ENCODE results near the gene SV2C. TPM values are rescaled to one million over a fixed set of nuclear protein-coding genes. Genes with fewer than 3 reads are reported as not detected.

SV2C gene
- total RNA-seq, 1 donor from 2014 or later, result 17.8 TPM

DNA sequence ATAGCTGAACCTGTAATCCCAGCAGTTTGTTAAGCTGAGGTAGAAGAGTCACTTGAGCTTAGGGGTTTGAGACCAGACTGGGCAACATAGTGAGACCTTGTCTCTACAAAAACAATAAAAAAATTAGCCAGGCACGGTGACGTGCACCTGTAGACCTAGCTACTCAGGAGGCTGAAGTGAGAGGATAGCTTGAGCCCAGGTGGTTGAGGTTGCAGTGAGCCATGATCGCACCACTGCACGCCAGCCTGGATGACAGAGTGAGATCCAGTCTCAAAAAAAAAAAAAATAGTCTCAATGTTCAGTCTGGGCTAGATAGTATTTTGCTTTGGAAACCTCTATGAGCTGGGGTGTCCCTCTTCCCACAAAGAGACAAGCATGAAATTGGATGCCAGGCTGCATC is 268.0 kb downstream of the SV2C start:
- Mint-ChIP-seq H3K36me3 (ENCODE audit: unreplicated experiment) (no peaks in the 10 kb centered on the region), H3K27ac (ENCODE audit: unreplicated experiment) (no peak overlapping the region), H3K4me1 (ENCODE audit: low read depth, unreplicated experiment) (no peaks in the 10 kb centered on the region), H3K27me3 (ENCODE audit: unreplicated experiment) (peaks cover 2% of the 10 kb centered on the region), H3K9me3 (ENCODE audit: unreplicated experiment) (no peaks in the 10 kb centered on the region), H3K4me3 (ENCODE audit: unreplicated experiment) (no peak overlapping the region)
- TF ChIP-seq, protein P1, sequence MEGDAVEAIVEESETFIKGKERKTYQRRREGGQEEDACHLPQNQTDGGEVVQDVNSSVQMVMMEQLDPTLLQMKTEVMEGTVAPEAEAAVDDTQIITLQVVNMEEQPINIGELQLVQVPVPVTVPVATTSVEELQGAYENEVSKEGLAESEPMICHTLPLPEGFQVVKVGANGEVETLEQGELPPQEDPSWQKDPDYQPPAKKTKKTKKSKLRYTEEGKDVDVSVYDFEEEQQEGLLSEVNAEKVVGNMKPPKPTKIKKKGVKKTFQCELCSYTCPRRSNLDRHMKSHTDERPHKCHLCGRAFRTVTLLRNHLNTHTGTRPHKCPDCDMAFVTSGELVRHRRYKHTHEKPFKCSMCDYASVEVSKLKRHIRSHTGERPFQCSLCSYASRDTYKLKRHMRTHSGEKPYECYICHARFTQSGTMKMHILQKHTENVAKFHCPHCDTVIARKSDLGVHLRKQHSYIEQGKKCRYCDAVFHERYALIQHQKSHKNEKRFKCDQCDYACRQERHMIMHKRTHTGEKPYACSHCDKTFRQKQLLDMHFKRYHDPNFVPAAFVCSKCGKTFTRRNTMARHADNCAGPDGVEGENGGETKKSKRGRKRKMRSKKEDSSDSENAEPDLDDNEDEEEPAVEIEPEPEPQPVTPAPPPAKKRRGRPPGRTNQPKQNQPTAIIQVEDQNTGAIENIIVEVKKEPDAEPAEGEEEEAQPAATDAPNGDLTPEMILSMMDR (IDR thresholded peaks at IDR 0.05; ENCODE audit: partially characterized antibody, unreplicated experiment), result no peak
- DNase-seq, result no peak

DNA sequence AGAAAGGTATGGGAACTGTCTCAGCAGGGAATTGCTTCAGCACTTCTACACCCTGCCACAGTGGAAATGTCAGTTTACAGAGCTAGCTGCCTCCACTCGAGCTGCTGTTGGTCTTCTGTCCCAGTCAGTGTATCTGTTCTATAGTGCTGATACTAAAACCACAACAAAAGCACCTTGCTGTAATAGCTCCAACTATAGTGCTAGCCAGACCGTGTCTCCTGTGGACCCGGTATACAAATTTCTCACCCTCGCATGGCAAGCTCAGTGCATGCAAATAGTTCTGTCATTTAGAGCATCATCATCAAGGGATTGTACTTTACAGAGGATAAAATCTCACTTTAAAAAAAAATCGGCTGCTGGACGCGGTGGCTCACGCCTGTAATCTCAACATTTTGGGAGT is 268.4 kb downstream of the SV2C start:
- DNase-seq, result no peak
- H3K36me3 Mint-ChIP-seq (ENCODE audit: unreplicated experiment), result no peaks in the 10 kb centered on the region
- TF ChIP-seq, protein P1 (IDR thresholded peaks at IDR 0.05; ENCODE audit: partially characterized antibody, unreplicated experiment), result no peak
- no peaks in the 10 kb centered on the region for H3K4me1 Mint-ChIP-seq (ENCODE audit: low read depth, unreplicated experiment)
- no peaks in the 10 kb centered on the region for H3K9me3 Mint-ChIP-seq (ENCODE audit: unreplicated experiment)
- H3K27me3 Mint-ChIP-seq (ENCODE audit: unreplicated experiment), result peaks cover 2% of the 10 kb centered on the region
- no peak overlapping the region for H3K4me3 Mint-ChIP-seq (ENCODE audit: unreplicated experiment)
- H3K27ac Mint-ChIP-seq (ENCODE audit: unreplicated experiment), result no peak overlapping the region

DNA sequence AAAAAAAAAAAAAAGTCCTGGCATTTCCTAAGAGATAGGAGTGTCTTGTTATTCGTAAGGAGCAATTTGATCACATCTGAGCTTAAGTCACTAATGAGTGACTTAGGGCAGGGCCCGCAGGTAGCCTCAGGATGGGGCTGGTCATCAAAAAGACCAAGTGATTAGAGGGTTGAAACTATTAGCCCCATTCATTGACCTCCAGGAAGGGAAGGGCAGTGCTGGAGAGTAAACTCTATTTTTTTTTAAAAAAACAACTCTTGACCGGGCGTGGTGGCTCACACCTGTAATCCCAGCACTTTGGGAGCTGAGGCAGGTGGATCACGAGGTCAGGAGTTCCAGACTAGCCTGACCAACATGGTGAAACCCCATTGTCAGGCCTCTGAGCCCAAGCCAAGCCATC is 273.7 kb downstream of the SV2C start:
- no peak for DNase-seq
- H3K27ac Mint-ChIP-seq (ENCODE audit: unreplicated experiment), result no peak overlapping the region
- no peaks in the 10 kb centered on the region for H3K4me1 Mint-ChIP-seq (ENCODE audit: low read depth, unreplicated experiment)
- H3K27me3 Mint-ChIP-seq (ENCODE audit: unreplicated experiment), result no peaks in the 10 kb centered on the region
- no peak overlapping the region for H3K4me3 Mint-ChIP-seq (ENCODE audit: unreplicated experiment)
- H3K36me3 Mint-ChIP-seq (ENCODE audit: unreplicated experiment), result no peaks in the 10 kb centered on the region
- TF ChIP-seq, protein P1 (IDR thresholded peaks at IDR 0.05; ENCODE audit: partially characterized antibody, unreplicated experiment), result no peak
- peaks cover 1% of the 10 kb centered on the region for H3K9me3 Mint-ChIP-seq (ENCODE audit: unreplicated experiment)

DNA sequence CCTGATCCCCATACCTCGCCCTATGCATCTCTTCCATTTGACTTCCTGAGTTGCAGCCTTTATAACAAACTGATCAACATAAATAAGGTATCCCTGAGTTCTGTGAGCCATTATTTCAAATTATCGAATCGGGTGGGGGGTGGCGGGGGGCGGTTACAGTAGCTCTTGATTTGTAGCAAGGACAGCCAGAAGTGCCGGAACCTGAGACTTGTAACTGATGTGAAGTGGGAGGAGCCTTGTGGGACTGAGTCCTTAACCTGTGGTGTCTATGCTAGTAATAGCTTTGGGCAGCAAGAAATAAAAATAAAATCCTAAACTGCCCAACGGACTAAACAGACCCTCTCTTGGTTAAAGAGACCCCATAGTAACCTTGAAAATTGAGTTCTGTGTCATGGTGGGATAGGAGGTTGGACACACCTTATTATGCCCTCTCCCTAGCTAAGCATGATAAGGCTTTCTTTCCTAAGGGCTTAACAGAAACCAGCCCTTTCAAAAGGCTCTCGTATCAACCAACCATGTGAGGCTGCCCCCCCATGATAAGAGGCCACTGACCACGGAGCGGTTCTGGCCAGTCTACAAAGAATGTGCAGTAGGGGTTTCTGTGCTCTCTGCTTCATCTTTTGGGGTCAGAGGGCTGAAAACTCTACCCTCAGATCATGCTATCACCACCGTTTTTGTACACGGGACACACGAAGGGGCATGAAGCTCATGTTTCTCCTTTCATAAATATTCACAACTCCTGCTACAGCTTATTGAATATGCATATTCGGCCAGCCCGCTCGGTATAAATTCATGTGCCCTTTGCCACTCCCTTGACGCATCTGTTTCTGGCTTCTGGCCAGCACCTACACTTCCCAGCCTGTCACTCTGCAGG is 280.4 kb downstream of the SV2C start:
- TF ChIP-seq, protein P1 (IDR thresholded peaks at IDR 0.05; ENCODE audit: partially characterized antibody, unreplicated experiment), result no peak
- Mint-ChIP-seq H3K27ac (ENCODE audit: unreplicated experiment) (no peak overlapping the region), H3K9me3 (ENCODE audit: unreplicated experiment) (no peaks in the 10 kb centered on the region), H3K36me3 (ENCODE audit: unreplicated experiment) (no peaks in the 10 kb centered on the region), H3K27me3 (ENCODE audit: unreplicated experiment) (peaks cover 3% of the 10 kb centered on the region), H3K4me3 (ENCODE audit: unreplicated experiment) (no peak overlapping the region), H3K4me1 (ENCODE audit: low read depth, unreplicated experiment) (peaks cover 5% of the 10 kb centered on the region)
- DNase-seq, result peak; percentile 39

DNA sequence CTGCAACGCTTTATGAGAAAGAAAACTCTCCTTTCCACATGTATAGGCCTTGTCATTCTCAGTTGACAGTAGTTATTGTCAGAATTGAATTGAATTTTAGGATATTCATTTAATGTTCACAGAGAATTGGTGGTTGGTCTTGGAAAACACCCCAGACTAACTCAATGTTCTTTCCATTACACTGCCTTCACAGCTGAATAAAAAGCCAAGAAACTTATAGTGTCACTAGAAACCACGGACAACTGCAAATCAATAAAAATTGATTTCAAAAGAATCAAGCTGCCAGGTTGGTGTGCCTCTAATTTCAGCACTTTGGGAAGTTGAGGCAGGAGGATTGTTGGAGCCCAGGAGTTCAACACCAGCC is 281.0 kb downstream of the SV2C start:
- Mint-ChIP-seq H3K4me1 (ENCODE audit: low read depth, unreplicated experiment) (peaks cover 5% of the 10 kb centered on the region), H3K9me3 (ENCODE audit: unreplicated experiment) (no peaks in the 10 kb centered on the region), H3K27ac (ENCODE audit: unreplicated experiment) (no peak overlapping the region), H3K27me3 (ENCODE audit: unreplicated experiment) (peaks cover 3% of the 10 kb centered on the region), H3K4me3 (ENCODE audit: unreplicated experiment) (no peak overlapping the region), H3K36me3 (ENCODE audit: unreplicated experiment) (no peaks in the 10 kb centered on the region)
- DNase-seq, result no peak
- TF ChIP-seq, protein P1 (IDR thresholded peaks at IDR 0.05; ENCODE audit: partially characterized antibody, unreplicated experiment), result no peak

Data from glutamatergic neuron (in vitro differentiated cells).